Glomerular endothelial cell (primary cell): ENCODE measurements around the gene RNF135. TPM values are rescaled to one million over a fixed set of nuclear protein-coding genes. Genes with fewer than 3 reads are reported as not detected.

Source experiments
- total RNA-seq: library from RNA; depleted of rRNA; stranded (reverse); fragments of >200 nt; gene quantifications from 2 replicates; pipeline ENCODE4 v1.2.3, GENCODE V29; 2015

RNF135 gene
- total RNA-seq, 1 donor from 2014 or later = 18.1 TPM

Other genes with a start within 250 kb of the RNF135 start
- 8.7 and 13.4 TPM in 2 replicates for gene CRLF3, start 146.3 kb upstream of the RNF135 start, total RNA-seq
- 3.1 and 3.7 TPM in 2 replicates for gene ATAD5, start 139.1 kb upstream of the RNF135 start, total RNA-seq
- 8.5 and 15.3 TPM in 2 replicates for gene TEFM, start 64.8 kb upstream of the RNF135 start, total RNA-seq
- 0.29 and 0.68 TPM in 2 replicates for gene ADAP2, start 49.1 kb upstream of the RNF135 start, total RNA-seq
- 28.3 and 48.1 TPM in 2 replicates for gene NF1, start 123.9 kb downstream of the RNF135 start, total RNA-seq